ENCODE measurements around the gene NLGN1.
"Not testable (repeated sequence)": the region's sequence is repeated elsewhere in the genome, so short reads cannot be mapped to it uniquely, and the experiment has no call there.

NLGN1 gene

GRCh38 chr3:173429076-173429475, 31.5 kb downstream of the NLGN1 start:
- Histone ChIP-seq H3K9me3 (ENCODE audit: control extremely low read depth in 1 of 5, control insufficient read depth in 4 of 5, insufficient read depth in 2 of 5, low read depth in 1 of 5, low read length in 4 of 5) (peaks cover 0 to 18% (median 6%) of the 10 kb centered on the region in 5 experiments), H3K27ac (ENCODE audit: insufficient read depth in 1 of 2, low read depth in 1 of 2, low read length in 2 of 2, poor library complexity in 1 of 2, severe bottlenecking in 2 of 2) (no peak overlapping the region)
- POLR2A ChIA-PET = no interaction called here

GRCh38 chr3:173429527-173429926, 32.0 kb downstream of the NLGN1 start:
- DNase-seq = no peak
- ChIA-PET POLR2A (no interaction called here), CTCF (no interaction called here)
- Histone ChIP-seq H3K27me3 (replicated peaks in 2 of 5; ENCODE audit: control insufficient read depth in 4 of 5, insufficient read depth in 5 of 5, low read length in 4 of 5) (no peaks in the 10 kb centered on the region), H3K36me3 (ENCODE audit: control insufficient read depth in 4 of 4, insufficient read depth in 4 of 4, low read length in 3 of 4) (no peaks in the 10 kb centered on the region), H3K9me3 (ENCODE audit: control extremely low read depth in 1 of 5, control insufficient read depth in 4 of 5, insufficient read depth in 2 of 5, low read depth in 1 of 5, low read length in 4 of 5) (peaks cover 0 to 18% (median 6%) of the 10 kb centered on the region in 5 experiments), H3K4me3 (ENCODE audit: control insufficient read depth in 1 of 7, extremely low read depth in 1 of 7, insufficient read depth in 4 of 7, low read depth in 2 of 7, low read length in 6 of 7) (no peak overlapping the region), H3K27ac (ENCODE audit: insufficient read depth in 1 of 2, low read depth in 1 of 2, low read length in 2 of 2, poor library complexity in 1 of 2, severe bottlenecking in 2 of 2) (no peak overlapping the region), H3K4me1 (ENCODE audit: control extremely low read depth in 1 of 4, control insufficient read depth in 4 of 4, insufficient read depth in 4 of 4, low read length in 3 of 4) (no peaks in the 10 kb centered on the region)
- 82% methylated on average over 1 of the region's 1 CpG for WGBS (ENCODE audit: insufficient coverage)

More at GRCh38 chr3:173429076-173429475, 31.5 kb downstream of the NLGN1 start:
- no peak overlapping the region for H3K4me3 ChIP-seq (ENCODE audit: control insufficient read depth in 1 of 7, extremely low read depth in 1 of 7, insufficient read depth in 4 of 7, low read depth in 2 of 7, low read length in 6 of 7)
- H3K4me1 ChIP-seq (ENCODE audit: control extremely low read depth in 1 of 4, control insufficient read depth in 4 of 4, insufficient read depth in 4 of 4, low read length in 3 of 4) = no peaks in the 10 kb centered on the region
- WGBS (ENCODE audit: insufficient coverage) = 93% methylated on average over 4 of the region's 5 CpGs
- DNase-seq = no peak
- H3K36me3 ChIP-seq (ENCODE audit: control insufficient read depth in 4 of 4, insufficient read depth in 4 of 4, low read length in 3 of 4) = no peaks in the 10 kb centered on the region
- CTCF ChIA-PET = no interaction called here
- no peaks in the 10 kb centered on the region for H3K27me3 ChIP-seq (replicated peaks in 2 of 5; ENCODE audit: control insufficient read depth in 4 of 5, insufficient read depth in 5 of 5, low read length in 4 of 5)

- no peak overlapping the region for H3K4me3 ChIP-seq (ENCODE audit: control insufficient read depth in 1 of 7, extremely low read depth in 1 of 7, insufficient read depth in 4 of 7, low read depth in 2 of 7, low read length in 6 of 7)
- 90% methylated on average over 1 of the region's 2 CpGs for WGBS (ENCODE audit: insufficient coverage)
Measured at GRCh38 chr3:173430576-173430975, 33.0 kb downstream of the NLGN1 start.

GRCh38 chr3:173439004-173439403, 41.5 kb downstream of the NLGN1 start:
- no peaks in the 10 kb centered on the region for H3K9me3 ChIP-seq (ENCODE audit: control extremely low read depth in 1 of 5, control insufficient read depth in 4 of 5, insufficient read depth in 2 of 5, low read depth in 1 of 5, low read length in 4 of 5)

More at GRCh38 chr3:173430576-173430975, 33.0 kb downstream of the NLGN1 start:
- peaks cover 0 to 18% (median 6%) of the 10 kb centered on the region in 5 experiments for H3K9me3 ChIP-seq (ENCODE audit: control extremely low read depth in 1 of 5, control insufficient read depth in 4 of 5, insufficient read depth in 2 of 5, low read depth in 1 of 5, low read length in 4 of 5)
- H3K27me3 ChIP-seq (replicated peaks in 2 of 5; ENCODE audit: control insufficient read depth in 4 of 5, insufficient read depth in 5 of 5, low read length in 4 of 5) = no peaks in the 10 kb centered on the region
- no peaks in the 10 kb centered on the region for H3K4me1 ChIP-seq (ENCODE audit: control extremely low read depth in 1 of 4, control insufficient read depth in 4 of 4, insufficient read depth in 4 of 4, low read length in 3 of 4)
- CTCF ChIA-PET = no interaction called here
- POLR2A ChIA-PET = no interaction called here
- no peak for DNase-seq
- no peak overlapping the region for H3K27ac ChIP-seq (ENCODE audit: insufficient read depth in 1 of 2, low read depth in 1 of 2, low read length in 2 of 2, poor library complexity in 1 of 2, severe bottlenecking in 2 of 2)
- H3K36me3 ChIP-seq (ENCODE audit: control insufficient read depth in 4 of 4, insufficient read depth in 4 of 4, low read length in 3 of 4) = no peaks in the 10 kb centered on the region

GRCh38 chr3:173440514-173440913, 43.0 kb downstream of the NLGN1 start:
- H3K27ac ChIP-seq (ENCODE audit: insufficient read depth in 1 of 2, low read depth in 1 of 2, low read length in 2 of 2, poor library complexity in 1 of 2, severe bottlenecking in 2 of 2) = no peak overlapping the region
- POLR2A ChIA-PET = no interaction called here
- 100% methylated on average over 2 of the region's 3 CpGs for WGBS (ENCODE audit: insufficient coverage)

More at GRCh38 chr3:173439004-173439403, 41.5 kb downstream of the NLGN1 start:
- 89% methylated on average over 1 of the region's 1 CpG for WGBS (ENCODE audit: insufficient coverage)
- Histone ChIP-seq H3K27ac (ENCODE audit: insufficient read depth in 1 of 2, low read depth in 1 of 2, low read length in 2 of 2, poor library complexity in 1 of 2, severe bottlenecking in 2 of 2) (no peak overlapping the region), H3K4me1 (ENCODE audit: control extremely low read depth in 1 of 4, control insufficient read depth in 4 of 4, insufficient read depth in 4 of 4, low read length in 3 of 4) (no peaks in the 10 kb centered on the region), H3K4me3 (ENCODE audit: control insufficient read depth in 1 of 7, extremely low read depth in 1 of 7, insufficient read depth in 4 of 7, low read depth in 2 of 7, low read length in 6 of 7) (no peak overlapping the region), H3K27me3 (replicated peaks in 2 of 5; ENCODE audit: control insufficient read depth in 4 of 5, insufficient read depth in 5 of 5, low read length in 4 of 5) (no peaks in the 10 kb centered on the region), H3K36me3 (ENCODE audit: control insufficient read depth in 4 of 4, insufficient read depth in 4 of 4, low read length in 3 of 4) (no peaks in the 10 kb centered on the region)
- ChIA-PET CTCF (interaction anchor here (0.6 kb wide), 1 partner anchor 521 kb away, joined by 3 read pairs; no protein-coding TSS in a partner anchor), POLR2A (no interaction called here)
- no peak for DNase-seq

GRCh38 chr3:173451561-173451960, 54.0 kb downstream of the NLGN1 start:
- peaks cover 0 to 18% (median 0%) of the 10 kb centered on the region in 5 experiments for H3K9me3 ChIP-seq (ENCODE audit: control extremely low read depth in 1 of 5, control insufficient read depth in 4 of 5, insufficient read depth in 2 of 5, low read depth in 1 of 5, low read length in 4 of 5)
- CTCF ChIA-PET; H3K4me3 ChIP-seq (ENCODE audit: control insufficient read depth in 1 of 7, extremely low read depth in 1 of 7, insufficient read depth in 4 of 7, low read depth in 2 of 7, low read length in 6 of 7); H3K4me1 ChIP-seq (ENCODE audit: control extremely low read depth in 1 of 4, control insufficient read depth in 4 of 4, insufficient read depth in 4 of 4, low read length in 3 of 4); POLR2A ChIA-PET; H3K36me3 ChIP-seq (ENCODE audit: control insufficient read depth in 4 of 4, insufficient read depth in 4 of 4, low read length in 3 of 4); H3K27ac ChIP-seq (ENCODE audit: insufficient read depth in 1 of 2, low read depth in 1 of 2, low read length in 2 of 2, poor library complexity in 1 of 2, severe bottlenecking in 2 of 2); DNase-seq; H3K27me3 ChIP-seq (replicated peaks in 2 of 5; ENCODE audit: control insufficient read depth in 4 of 5, insufficient read depth in 5 of 5, low read length in 4 of 5): not testable (repeated sequence)
- WGBS (ENCODE audit: insufficient coverage) = 100% methylated on average over 6 of the region's 10 CpGs

More at GRCh38 chr3:173440514-173440913, 43.0 kb downstream of the NLGN1 start:
- H3K4me1 ChIP-seq (ENCODE audit: control extremely low read depth in 1 of 4, control insufficient read depth in 4 of 4, insufficient read depth in 4 of 4, low read length in 3 of 4) = no peaks in the 10 kb centered on the region
- H3K36me3 ChIP-seq (ENCODE audit: control insufficient read depth in 4 of 4, insufficient read depth in 4 of 4, low read length in 3 of 4) = no peaks in the 10 kb centered on the region
- DNase-seq = no peak
- H3K9me3 ChIP-seq (ENCODE audit: control extremely low read depth in 1 of 5, control insufficient read depth in 4 of 5, insufficient read depth in 2 of 5, low read depth in 1 of 5, low read length in 4 of 5) = no peaks in the 10 kb centered on the region
- CTCF ChIA-PET = no interaction called here
- no peak overlapping the region for H3K4me3 ChIP-seq (ENCODE audit: control insufficient read depth in 1 of 7, extremely low read depth in 1 of 7, insufficient read depth in 4 of 7, low read depth in 2 of 7, low read length in 6 of 7)
- H3K27me3 ChIP-seq (replicated peaks in 2 of 5; ENCODE audit: control insufficient read depth in 4 of 5, insufficient read depth in 5 of 5, low read length in 4 of 5) = no peaks in the 10 kb centered on the region

- Histone ChIP-seq H3K4me1 (ENCODE audit: control extremely low read depth in 1 of 4, control insufficient read depth in 4 of 4, insufficient read depth in 4 of 4, low read length in 3 of 4) (no peaks in the 10 kb centered on the region), H3K27ac (ENCODE audit: insufficient read depth in 1 of 2, low read depth in 1 of 2, low read length in 2 of 2, poor library complexity in 1 of 2, severe bottlenecking in 2 of 2) (no peak overlapping the region), H3K27me3 (replicated peaks in 2 of 5; ENCODE audit: control insufficient read depth in 4 of 5, insufficient read depth in 5 of 5, low read length in 4 of 5) (peaks cover 0 to 2% (median 0%) of the 10 kb centered on the region in 5 experiments), H3K4me3 (ENCODE audit: control insufficient read depth in 1 of 7, extremely low read depth in 1 of 7, insufficient read depth in 4 of 7, low read depth in 2 of 7, low read length in 6 of 7) (no peak overlapping the region), H3K36me3 (ENCODE audit: control insufficient read depth in 4 of 4, insufficient read depth in 4 of 4, low read length in 3 of 4) (no peaks in the 10 kb centered on the region), H3K9me3 (ENCODE audit: control extremely low read depth in 1 of 5, control insufficient read depth in 4 of 5, insufficient read depth in 2 of 5, low read depth in 1 of 5, low read length in 4 of 5) (no peaks in the 10 kb centered on the region)
- POLR2A ChIA-PET = no interaction called here
- WGBS (ENCODE audit: insufficient coverage) = 100% methylated on average over 1 of the region's 3 CpGs
- CTCF ChIA-PET = no interaction called here
- DNase-seq = no peak
Measured at GRCh38 chr3:173463250-173463649, 65.7 kb downstream of the NLGN1 start.

All from common myeloid progenitor, CD34-positive (primary cell).